ENCODE results near the gene CFAP65.

Gene CFAP65

DNA sequence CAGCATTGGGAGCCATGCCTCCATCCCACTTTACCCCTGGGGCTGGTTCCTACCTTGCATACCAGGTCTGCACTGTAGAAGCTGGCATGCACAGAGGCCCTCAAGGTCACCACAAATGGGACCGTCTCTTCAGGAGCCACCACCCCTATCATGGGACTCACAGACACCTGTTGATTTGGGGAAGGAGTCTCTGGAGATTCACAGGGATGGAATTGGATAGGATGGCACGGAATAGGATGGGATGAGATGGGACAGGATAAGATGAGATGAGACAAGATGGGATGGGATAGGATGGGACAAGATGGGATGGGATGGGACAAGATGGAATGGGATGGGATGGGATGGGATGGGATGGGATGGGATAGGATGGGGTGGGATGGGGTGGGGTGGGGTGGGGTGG lies 32.0 kb downstream of the CFAP65 start:
- DNase-seq: no peak

DNA sequence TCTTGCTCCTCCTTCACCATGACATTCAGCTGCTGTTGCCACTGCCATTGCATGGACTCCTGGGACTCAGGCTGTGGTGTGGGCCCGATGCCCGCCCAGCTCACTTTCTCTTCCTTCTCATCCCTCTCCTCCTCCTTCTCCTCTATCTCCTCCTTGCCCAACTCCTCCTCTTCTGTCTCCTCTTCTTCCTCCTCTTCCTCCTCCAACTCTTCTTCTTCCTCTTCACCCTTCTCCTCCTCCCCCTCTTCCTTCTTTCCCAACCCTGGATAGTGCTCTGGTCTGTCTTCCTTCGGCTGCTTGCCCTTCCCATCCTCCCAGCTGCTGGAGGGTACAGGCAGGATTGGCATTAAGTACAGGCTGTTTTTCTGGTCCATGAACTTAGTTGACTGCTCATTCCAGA lies 37.3 kb downstream of the CFAP65 start:
- DNase-seq: no peak

DNA sequence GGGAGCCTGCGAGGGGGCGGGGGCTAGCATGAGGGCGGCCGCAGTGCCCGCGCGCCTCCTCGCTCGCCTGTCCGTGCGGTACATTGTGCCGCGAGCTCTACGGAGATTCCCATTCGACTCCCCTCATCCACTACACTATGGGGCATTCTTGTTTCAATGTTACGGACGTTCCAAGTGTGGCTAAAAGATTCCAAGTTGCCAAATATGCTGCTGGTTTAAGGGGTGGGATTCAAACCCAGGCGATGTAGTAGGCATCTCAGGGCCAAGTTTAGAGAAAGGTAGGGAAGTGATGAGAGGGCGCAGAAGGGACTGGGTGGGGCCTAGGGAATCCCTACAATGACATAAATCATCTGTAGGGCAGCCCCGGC lies 38.1 kb downstream of the CFAP65 start:
- DNase-seq: no peak

DNA sequence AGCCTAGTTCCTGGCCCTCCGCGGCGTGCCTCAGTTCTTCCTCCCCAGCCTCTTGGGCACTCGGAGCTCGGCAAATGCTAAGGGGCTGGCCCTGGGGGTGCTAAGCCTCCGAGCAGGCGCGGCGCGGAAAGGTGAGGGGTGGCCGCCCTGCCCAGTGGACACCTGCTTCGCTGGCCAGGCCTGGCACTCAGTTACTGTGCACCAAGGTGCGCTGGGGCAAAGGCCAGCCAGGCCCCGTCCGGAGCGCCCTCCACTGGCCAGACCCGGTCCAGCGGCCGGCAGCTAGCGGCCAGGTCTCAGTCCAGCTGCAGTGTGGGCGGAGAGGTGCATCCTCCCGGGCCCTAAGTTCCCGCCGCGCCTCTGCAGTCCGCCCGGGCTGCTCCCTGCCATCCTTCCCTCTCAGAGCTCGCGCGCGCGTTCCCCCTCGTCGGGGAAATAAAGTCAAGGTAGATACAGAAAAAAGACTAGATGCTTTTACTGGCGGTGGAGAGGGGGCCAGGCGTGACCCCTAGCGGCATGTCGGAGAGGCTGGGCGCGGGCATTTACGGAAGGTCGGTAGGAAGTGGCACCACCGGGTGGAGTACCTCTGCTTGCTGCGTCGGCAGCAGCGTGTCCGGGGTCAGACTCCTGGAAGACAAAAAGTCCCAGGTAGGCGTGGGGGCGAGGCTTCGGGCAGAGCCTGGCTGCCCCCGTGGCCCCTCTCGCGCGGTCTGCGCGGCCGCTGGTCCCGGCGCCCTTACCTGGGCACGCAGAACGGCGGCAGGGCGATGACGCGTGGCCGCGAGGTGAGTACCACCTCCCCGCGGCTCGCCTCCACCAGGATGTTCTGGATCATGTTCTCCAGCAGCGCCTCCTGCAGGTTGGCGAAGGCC lies 38.7 kb downstream of the CFAP65 start:
- peak; percentile 27 to 31 for DNase-seq

DNA sequence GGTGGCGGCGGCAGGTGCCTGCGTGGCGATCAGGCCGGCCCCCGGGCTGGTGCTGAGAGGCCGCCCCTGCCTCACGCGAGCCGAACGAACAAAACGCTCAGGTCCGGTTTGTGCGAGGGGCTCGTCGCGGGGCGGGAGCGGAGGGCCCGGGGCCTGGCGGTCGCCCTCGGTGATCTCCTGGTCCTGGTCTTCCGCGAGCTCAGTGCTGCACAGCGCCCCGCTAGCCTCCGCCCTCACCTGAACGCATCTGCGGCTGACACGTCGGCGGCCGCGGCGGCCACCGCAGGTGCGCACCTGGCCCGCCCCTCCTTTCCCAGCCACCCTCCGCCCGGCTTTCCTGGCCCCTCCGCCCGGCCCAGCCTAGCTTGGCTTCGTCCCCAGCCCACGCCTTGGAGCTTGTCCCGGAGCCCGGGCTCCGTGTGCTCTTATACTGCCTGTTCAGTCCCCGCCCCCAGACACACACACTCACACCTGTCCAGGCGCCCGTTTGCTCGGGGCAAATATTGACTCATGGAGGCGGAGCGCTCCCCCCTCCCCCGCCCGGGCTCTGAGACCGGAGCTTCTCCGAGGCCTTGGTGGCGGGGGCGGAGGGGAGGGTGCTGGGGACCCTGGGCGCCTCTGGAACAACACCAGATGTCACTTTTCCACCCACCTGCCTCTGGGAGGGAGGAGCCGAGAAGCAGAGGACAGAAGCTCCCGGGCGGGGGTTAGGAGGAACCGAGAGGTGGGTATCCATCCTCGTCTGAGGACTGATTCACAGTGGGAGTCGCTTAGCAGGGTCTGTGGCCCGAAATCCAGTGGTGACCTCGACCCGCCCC lies 39.5 kb downstream of the CFAP65 start:
- peak; percentile 58 to 70 for DNase-seq

DNA sequence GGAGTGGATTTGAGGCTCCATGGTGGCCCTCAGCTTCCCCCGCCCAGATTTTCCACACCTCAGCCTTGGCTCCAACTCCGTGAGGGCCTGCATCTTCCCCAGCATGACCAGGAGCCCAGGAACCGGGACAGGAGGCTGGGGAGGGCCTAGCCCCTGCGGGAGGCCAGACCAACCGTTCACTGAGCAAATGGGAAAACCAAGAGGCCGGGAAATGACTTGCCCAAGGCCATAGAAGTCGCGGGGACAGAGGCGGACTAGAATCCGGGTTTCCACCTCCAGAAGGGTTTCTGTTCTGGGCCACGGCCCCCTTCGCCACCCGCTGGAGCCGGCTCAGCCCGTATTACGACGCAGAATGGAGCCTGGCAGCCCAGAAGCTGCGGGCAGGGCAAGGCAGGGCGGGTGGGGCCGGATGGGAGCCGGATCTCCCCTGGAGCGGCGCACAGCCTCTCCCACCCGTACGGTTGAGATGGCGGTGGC lies 40.2 kb downstream of the CFAP65 start:
- no peak for DNase-seq

DNA sequence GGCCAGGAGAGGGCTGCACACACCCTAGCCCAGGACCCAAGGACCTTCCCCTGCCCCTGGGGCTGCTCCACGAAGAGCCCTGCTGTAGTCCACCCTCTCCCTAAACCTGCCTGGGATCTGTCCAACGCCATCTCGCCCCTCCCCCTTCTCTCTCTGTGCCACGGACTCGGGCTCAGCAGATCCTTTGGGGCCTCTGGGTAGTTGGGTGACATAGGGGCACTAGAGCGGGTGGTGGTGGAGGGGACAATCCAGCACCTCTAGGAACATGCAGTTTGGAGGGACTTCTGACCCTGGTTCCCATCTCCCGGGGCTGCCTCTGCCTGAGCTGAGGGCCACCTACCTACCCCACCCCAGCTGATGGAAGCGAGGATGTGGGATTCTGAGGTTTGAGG lies 40.8 kb downstream of the CFAP65 start:
- DNase-seq: no peak

DNA sequence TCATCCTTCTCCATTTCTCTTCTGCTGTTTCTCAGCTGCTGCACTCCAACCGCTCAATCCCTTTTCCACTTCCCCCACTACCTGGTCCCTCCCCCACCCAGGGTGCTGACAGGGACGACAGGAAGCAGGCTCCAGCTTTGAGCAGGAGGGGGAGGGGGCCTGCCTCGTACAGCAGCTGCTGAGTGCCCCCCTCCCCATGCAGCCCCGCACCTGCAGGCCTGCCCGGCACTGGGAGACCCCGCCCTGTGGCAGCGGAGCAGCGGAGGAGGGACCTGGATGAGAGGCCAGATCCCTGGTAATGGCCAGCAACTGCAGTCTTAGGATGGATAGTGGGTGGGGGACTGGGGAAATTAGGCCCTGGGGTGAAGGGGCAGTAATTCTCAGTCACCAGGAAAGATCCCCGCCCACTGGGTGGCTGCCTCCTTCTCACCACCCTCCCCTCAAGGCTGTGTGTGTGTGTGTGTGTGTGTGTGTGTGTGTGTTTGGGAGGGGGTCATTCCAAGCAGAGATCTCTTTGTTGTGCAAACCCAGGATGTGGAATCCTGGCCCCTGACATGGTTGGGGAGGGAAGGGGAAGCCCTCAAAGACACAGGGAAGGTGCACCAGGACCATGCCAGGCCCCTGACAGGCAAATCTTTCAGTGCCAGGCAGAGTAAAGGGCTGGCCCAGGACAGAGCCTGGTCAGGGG lies 41.3 kb downstream of the CFAP65 start:
- DNase-seq: no peak

DNA sequence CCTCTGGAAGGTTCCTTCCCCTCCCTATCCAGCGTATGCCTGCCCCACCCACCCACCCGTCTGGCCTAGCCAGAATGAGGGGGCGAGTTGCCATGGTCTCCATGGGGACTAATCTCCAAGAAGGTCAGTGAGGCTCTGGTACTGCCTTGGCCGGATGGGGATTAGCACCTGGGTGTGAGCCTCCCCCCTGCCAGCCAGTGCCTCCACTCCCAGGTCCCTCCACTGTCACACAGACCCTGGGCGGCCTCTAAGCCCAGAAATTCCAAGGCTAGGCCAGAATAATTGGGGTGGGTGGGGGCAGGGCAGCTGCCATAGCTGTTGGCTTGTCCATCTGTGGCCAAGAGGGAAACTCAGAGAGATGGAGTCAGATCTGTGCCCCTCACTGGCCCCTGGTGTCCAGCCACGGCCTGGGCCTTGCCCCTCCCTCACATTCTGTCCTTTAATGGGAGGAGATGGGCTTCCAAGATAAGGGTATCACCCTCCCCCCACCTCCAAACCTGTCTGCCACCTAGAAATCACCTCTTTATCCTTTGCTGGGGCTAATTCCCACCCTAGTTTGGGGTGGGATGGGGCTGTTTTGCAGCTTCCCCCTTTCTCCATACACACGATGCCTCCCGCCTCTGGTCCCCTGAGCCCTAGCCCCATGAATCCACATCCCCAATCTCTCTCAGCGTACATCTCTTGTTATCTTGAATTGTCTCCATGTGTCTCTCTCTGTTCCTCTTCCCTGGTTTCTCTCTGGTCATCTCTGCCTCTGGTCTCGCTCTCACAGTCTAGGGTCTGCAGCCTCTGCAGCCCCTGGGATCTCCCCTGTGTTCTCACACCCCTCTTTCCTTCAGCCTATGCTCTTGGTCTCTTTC lies 42.1 kb downstream of the CFAP65 start:
- no peak for DNase-seq

DNA sequence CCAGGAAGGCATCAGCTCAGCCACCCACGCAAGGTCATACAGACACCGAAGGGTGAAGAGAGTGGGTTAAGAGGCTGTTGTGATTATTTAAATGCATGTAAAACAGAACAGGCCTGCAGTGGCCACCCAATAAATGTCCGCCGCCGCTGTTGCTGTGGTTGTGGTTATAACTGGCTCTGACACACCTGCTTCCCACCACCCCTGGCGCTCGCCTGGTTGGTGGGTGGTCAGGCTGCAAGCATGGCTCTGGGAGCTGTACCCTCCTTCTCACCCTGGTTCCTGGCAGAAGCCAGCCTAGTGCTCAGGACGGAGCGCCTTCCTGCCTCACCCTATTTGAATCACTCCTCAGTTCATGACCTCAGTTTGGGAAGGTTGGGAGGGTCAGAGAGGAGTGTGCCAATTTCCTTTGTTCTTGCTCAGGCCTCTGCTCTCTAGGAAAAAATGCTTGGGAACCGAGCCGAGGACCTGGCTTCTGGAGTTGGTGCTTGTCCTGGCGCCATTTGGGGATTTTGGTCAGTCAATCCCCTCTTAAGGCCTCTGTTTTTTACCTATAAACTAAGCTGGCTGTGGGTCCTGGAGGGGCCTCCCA lies 42.8 kb downstream of the CFAP65 start:
- no peak for DNase-seq

DNA sequence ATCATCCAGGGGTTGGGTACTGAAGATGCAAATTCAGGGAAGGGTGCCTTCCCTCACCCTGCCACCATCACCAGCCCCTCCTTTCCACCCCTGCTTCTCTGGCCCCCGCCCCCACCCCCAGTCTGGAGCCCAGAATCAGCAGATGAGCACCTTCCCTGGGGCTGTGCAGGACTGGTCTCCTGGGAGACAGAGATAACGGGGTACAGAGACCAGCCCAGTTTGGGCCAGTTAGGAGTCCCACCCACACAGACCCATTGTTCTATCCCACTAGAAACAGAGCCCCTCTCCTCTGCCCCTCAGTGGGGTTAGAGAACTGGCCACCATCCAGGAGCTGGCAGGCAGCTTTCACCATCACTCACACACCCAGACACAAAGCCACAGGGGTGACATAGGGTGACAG lies 43.6 kb downstream of the CFAP65 start:
- no peak for DNase-seq

DNA sequence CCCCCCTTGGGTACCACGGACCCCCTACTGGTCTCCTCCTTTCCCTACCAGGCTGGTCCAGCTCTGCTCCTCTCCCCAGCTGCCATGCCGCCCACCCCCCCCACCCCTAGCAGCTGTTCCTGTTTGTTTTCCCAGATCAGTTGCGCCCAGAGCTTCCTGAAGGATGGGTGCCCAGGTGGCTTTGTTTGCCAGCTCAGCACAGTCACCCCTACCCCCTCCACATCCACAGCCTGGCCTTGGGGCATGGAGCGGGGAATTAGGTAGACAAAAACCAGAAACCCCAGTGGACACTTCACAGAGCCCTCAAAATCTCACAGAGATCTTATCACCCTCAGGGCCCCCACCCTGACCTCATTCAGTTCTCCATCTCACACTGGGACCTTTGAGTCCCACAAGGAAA lies 44.4 kb downstream of the CFAP65 start:
- no peak for DNase-seq

DNA sequence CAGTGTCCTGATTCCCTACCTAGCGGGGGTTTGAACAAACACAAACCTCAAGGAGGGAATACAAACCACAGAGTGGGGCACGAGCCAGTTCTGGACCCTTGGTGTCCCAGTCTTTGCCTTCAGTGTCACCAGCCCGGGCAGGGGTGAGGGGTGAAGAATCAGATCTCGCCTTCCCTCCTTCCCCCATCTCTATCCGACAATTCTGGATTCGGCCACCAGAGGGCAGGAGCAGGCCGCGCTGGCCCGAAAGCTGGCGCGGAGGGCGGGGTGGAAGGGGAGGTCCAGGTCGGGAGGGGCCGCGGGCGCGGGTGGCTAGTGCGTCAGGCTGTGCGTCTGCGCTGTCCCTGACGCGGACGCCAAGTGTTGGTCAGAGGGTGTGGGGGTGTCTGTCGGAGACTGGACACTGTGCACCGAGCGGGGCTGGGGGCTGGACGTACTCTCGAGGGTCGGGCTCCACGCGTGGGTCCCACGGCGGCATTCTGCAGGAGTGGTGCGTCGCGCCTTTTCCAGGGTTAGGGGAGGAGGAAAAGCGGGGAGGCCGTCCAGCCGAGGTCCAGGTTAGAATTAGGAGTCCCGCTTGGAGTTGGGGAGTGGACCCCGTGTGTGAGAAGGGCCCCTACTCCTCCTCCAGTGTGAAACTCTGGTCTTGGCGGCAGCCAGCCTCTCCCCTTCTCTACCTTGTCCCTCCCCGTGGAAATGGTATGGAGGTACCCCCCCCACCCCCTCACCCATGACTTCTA lies 45.2 kb downstream of the CFAP65 start:
- peak; percentile 68 to 78 for DNase-seq

DNA sequence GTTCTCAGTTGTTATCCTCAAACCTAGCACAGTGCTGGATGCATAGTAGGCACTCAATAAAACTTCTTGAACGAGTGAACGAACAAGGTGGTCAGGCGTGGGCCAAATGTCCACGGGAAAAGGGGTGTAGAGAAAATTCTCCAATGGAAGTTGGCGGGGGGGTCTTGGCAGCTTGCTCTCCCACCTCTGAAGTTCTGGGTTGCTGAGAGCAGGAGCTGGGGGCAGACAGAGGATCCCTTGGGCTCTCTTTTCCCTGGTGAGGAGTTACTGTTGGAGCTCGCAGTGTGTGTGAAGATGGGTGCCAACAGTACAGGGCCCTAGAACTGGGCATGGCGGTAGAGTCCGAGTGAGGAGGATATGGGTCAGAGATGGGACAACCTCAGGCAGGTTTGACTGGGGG lies 45.8 kb downstream of the CFAP65 start:
- no peak for DNase-seq

DNA sequence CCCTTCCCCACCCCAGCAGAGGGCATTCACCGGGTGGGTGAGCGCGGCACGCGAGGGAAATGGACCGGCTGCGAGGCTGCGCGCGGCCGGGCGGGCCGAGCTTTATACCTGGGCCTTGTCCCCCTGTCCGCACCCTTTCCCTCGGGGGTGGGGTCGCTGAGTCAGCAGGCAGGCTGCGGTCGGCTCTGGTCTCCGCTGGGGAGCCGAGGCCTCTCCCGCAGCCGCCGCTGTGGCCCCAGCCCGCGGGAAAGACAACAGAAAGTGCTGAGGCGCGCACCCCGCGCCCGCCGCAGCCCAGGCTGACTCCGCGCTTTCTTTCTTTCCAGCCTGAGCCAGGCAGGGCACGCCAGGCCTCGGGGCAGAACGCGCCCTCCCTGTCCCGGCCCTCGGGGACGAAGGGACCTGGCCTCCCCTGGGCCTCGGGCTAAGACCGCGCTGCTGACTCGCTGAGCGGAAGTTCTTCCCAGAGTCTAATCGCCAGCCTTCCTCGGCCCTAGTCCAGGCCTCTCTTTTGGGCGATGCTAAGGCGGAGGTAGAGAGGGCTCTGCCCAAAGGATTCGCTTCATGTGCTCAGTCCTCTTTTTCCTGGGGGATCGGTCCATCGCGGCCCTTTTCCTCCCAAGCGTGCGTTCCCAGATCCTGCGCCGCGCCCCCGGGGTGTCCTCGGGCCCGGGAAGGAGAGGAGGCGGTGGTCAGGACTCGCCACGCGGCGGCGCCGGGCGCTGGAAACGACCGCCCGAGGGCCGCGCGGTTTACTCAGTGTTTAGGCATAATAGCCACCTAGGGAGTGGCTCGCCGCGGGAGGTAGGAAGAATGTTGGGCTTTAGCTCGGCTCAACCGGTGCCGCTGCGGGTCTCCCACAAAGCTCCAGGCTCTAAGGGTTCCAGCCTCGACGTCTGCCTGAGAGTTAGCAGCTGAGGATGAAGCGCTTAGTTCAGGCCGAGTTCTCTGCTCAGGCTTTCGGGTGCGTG lies 47.7 kb downstream of the CFAP65 start, which contains the start of gene CRYBA2:
Gene CRYBA2, minus strand, starts transcription at position 78 of the 971 bp plus-strand sequence. CDS start 246 bp downstream, outside the sequence.
- DNase-seq: no peak

DNA sequence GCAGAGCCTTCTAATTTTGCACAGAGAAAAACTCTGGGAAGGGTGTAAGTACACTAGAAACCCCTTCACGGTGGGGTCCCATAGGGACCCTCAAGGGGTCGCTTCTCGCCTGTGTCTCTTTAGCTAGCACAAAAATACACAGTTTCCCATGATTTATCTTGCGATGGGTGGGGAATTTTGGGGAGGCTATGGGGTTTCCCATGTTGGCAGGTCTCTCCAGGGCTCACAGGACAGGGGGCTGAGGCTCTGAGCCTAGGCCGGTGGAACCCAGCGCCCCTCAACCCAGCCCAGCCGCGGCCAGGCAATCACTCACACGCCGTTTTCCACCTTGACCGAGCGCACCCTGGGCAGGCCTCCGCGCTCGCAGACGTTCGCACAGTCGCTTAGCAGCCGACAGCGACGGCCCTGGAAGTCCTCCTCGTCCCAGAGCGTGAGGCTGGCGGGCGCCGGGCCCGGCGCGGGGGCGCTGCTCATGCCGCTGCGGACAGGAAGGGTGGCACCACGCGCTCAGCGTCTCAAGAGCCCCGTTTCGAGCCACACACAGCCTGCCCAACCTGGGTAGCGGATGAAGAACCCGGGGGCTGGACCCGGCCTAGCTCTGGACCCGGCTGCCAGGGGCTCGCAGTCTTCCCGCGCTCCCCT lies 48.5 kb downstream of the CFAP65 start:
- no peak for DNase-seq

DNA sequence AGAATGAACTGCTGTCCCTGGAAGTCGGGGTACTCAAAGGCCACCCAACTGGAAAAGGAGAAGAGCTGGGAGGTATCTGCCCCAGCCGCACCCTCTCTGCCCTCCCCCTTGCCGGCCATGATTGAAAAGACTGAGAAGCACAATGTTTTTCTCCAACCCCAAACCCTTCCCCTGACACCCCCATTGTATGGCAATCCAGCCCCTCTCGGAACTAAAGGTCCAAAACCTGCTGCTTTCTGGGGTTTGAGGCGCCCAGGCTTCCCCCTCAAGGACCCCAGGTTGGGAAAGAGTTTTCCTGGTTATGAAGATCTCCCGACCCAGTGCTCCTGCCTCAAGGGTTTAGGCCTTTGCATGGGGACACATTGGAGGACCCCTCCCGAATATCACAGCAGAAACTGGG lies 49.1 kb downstream of the CFAP65 start:
- DNase-seq: no peak

DNA sequence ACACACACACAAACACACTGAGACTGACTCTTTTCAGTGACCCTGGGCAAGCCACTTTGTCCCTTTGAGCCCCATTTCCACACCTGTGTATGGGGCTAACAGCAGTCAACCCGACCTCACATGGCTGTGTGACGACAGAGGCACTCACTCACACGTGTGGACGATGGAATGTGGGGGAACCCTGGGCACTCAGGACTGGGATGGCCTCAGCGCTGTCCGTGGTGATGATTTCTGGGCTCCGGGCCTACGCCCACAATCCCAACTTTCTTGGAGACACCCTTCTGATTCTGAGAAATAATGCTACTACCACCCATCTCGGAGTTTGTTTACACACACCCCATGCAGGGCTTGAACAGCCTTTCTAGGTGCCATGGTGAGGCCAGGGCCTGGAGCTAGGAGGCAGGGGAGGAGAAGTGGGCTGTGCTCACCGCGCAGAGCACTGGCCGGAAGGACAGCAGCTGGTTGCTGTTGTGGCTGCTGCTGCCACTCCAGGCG lies 49.6 kb downstream of the CFAP65 start:
- no peak for DNase-seq

DNA sequence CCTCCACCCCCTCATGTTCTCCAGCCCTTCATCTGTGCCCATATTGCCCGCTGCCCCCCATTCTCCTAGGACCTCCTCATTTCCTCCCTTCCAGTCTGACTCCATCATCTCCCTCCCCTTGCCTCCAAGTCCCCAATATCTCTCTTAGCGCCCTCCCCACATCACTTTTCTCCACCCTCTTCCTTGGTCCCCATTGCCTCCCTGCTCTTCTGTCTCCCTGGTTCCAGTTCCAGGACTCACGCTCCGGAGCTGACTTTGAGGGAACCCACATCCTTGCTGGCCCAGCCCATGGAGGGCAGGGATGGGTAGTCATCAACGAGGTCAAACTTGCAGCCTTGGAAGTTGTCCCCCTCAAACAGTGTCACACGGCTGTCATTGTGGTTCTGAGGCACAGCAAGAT lies 50.7 kb downstream of the CFAP65 start:
- no peak for DNase-seq
